Measurements from ENCODE around the gene MEIG1.

The MEIG1 gene

DNA sequence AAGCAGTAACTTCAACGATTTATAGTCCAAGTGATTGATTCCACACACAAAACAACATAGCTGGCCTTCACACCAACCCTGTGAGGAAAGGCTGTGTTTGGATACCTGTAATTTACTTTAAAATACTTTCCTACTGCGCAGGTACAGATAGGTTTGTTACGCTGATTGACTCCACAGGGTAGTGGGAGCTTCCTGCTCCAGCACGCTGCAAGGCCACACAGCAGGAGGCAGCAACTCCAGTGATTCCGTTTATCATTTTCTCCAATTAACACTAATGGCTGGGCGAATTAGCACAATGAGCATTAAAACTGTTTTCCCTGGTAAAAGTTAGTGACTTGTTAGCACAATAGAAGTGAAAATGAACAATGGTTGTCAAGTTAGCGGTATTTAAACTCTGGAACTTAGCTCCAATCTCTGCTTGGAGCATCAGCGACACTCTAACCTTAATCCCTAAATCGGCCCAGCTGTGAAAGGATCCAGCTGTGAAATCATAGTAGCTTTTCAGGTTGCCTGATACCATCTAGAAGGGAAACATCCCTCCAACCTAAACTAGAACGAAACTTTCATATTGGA, 6.3 kb upstream of the MEIG1 start:
- Mint-ChIP-seq H3K27me3 (ENCODE audit: low read depth, poor library complexity) (no peaks in the 10 kb centered on the region), H3K4me3 (peak overlapping the region; percentile 93), H3K9me3 (peaks cover 2% of the 10 kb centered on the region), H3K27ac (peak overlapping the region; percentile 74), H3K36me3 (ENCODE audit: low read depth) (peaks cover 4% of the 10 kb centered on the region), H3K4me1 (peaks cover 36% of the 10 kb centered on the region)
- TF ChIP-seq, protein P1, sequence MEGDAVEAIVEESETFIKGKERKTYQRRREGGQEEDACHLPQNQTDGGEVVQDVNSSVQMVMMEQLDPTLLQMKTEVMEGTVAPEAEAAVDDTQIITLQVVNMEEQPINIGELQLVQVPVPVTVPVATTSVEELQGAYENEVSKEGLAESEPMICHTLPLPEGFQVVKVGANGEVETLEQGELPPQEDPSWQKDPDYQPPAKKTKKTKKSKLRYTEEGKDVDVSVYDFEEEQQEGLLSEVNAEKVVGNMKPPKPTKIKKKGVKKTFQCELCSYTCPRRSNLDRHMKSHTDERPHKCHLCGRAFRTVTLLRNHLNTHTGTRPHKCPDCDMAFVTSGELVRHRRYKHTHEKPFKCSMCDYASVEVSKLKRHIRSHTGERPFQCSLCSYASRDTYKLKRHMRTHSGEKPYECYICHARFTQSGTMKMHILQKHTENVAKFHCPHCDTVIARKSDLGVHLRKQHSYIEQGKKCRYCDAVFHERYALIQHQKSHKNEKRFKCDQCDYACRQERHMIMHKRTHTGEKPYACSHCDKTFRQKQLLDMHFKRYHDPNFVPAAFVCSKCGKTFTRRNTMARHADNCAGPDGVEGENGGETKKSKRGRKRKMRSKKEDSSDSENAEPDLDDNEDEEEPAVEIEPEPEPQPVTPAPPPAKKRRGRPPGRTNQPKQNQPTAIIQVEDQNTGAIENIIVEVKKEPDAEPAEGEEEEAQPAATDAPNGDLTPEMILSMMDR (IDR thresholded peaks at IDR 0.05), result no peak
- DNase-seq, result no peak

DNA sequence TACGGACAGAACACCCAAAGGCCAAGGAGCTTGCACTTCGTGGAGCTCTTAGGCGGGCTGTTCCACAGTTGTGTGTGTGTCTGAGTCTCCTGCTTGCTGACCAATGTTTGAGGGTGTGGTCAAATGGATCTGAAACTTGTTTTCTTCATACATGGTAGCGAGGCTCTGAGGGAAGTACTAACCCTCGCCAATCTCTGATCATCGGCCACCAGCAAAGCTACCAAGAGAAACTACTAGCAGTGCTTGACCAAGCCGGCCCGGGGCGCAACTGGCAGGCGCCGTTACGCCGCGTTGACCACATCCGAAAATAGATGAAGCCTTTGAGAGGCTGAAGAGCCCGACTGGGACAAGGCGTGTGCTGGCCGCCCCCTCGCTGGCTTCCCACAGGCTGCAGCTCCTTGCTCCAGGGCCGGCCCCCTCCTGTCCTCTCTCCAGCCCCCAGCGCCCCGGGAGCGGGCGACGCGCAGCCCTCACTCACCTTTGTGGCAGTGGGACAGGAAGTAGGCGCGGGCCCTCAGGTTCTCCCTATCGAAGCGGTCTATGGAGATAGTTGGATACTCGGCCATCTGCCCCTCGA, 5.7 kb upstream of the MEIG1 start:
- TF ChIP-seq, protein P1 (IDR thresholded peaks at IDR 0.05), result no peak
- H3K9me3 Mint-ChIP-seq, result peaks cover 4% of the 10 kb centered on the region
- peak; percentile 64 for DNase-seq
- H3K27ac Mint-ChIP-seq, result peak overlapping the region; percentile 95
- H3K4me1 Mint-ChIP-seq, result peaks cover 36% of the 10 kb centered on the region
- H3K4me3 Mint-ChIP-seq, result peak overlapping the region; percentile 93
- H3K36me3 Mint-ChIP-seq (ENCODE audit: low read depth), result no peaks in the 10 kb centered on the region
- H3K27me3 Mint-ChIP-seq (ENCODE audit: low read depth, poor library complexity), result peaks cover 2% of the 10 kb centered on the region

DNA sequence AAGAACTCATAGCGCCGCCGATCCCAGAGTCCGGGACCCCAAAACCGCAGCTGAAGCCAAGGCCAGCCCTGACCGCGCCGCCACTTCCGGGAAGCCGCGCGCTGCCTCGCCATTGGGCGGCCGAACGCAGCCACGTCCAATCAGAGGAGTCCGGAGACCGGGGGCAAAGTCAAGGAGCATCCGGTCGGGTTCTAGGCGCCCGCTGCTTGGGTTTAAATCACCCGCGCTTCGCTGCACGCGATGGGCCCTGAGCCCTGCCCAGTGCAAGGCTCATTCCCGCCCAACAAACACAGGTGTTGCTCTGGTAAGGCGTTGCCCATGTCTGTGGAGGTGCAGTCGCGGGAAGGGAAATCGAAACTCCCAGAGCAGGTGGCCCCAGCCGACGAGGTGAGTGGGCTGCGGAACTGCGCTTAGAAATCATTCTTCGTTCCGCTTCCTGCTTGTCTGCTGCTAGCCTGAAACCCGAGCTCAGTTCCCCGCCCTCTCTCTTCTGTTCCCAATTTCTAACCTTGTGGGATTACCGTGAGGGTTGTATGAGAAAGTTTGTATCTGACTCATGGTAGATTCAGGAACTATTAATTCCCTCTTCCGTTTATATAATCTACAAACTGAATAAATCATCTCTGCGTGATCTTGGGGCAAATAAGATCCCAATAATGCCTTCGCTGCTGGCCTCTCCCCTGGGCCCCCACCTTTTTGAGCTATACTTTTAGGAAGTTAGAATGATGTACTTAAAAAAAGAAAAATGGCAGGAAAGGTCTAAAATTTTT, 5.0 kb upstream of the MEIG1 start, which contains the start of gene DCLRE1C:
Gene DCLRE1C (minus strand): TSS at position 96 of the 770 bp plus-strand sequence. CDS start 86 bp downstream, at position 10.
- Mint-ChIP-seq H3K27ac (peak within 1 kb of the TSS; percentile 95), H3K36me3 (ENCODE audit: low read depth) (no peaks in the 10 kb centered on the region), H3K9me3 (peaks cover 4% of the 10 kb centered on the region), H3K27me3 (ENCODE audit: low read depth, poor library complexity) (peaks cover 3% of the 10 kb centered on the region), H3K4me3 (peak within 1 kb of the TSS; percentile 93), H3K4me1 (peaks cover 36% of the 10 kb centered on the region)
- DNase-seq, result peak; percentile 86
- TF ChIP-seq, protein P1 (IDR thresholded peaks at IDR 0.05), result no peak

DNA sequence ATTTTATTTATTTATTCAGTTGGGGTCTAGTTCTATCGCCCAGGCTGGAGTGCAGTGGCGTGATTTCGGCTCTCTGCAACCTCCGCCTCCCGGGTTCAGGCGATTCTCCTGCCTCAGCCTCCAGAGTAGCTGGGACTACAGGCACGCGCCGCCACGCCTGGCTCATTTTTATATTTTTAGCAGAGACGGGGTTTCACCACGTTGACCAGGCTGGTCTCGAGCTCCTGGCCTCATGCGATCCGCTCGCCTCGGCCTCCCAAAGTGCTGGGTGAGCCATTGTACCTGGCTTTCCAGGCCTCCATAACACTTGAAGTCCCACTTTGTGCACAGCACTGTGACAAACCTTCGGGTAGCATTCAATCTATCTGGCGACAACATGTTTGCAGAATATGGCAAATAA, 4.3 kb upstream of the MEIG1 start:
- TF ChIP-seq, protein P1 (IDR thresholded peaks at IDR 0.05), result no peak
- H3K27ac Mint-ChIP-seq, result no peak overlapping the region
- H3K4me3 Mint-ChIP-seq, result peak overlapping the region; percentile 93
- H3K9me3 Mint-ChIP-seq, result peaks cover 4% of the 10 kb centered on the region
- peaks cover 4% of the 10 kb centered on the region for H3K27me3 Mint-ChIP-seq (ENCODE audit: low read depth, poor library complexity)
- no peak for DNase-seq
- H3K36me3 Mint-ChIP-seq (ENCODE audit: low read depth), result no peaks in the 10 kb centered on the region
- H3K4me1 Mint-ChIP-seq, result peaks cover 39% of the 10 kb centered on the region

DNA sequence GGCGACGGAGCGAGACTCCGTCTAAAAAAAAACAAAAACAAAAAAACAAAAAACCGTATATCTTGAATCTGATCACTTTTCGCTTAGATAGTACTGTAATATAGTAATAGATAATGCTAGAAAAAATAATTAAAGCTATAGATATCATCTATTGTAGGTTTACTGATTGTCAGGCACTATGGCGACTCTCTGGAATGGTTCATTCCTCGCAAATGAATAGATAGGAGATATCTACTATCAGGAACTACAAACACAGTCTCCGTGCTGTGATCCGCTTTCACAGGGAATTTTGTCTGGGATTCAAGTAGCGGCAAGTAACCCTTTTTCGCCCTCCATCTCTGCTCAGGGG, 342 bp upstream of the MEIG1 start:
- peak overlapping the region; percentile 100 for H3K27ac Mint-ChIP-seq
- DNase-seq, result no peak
- peaks cover 15% of the 10 kb centered on the region for H3K4me1 Mint-ChIP-seq
- peaks cover 4% of the 10 kb centered on the region for H3K9me3 Mint-ChIP-seq
- peaks cover 9% of the 10 kb centered on the region for H3K27me3 Mint-ChIP-seq (ENCODE audit: low read depth, poor library complexity)
- TF ChIP-seq, protein P1 (IDR thresholded peaks at IDR 0.05), result no peak
- H3K4me3 Mint-ChIP-seq, result peak overlapping the region; percentile 97
- no peaks in the 10 kb centered on the region for H3K36me3 Mint-ChIP-seq (ENCODE audit: low read depth)
